Measurements from ENCODE around the gene ANO4.

DNA sequence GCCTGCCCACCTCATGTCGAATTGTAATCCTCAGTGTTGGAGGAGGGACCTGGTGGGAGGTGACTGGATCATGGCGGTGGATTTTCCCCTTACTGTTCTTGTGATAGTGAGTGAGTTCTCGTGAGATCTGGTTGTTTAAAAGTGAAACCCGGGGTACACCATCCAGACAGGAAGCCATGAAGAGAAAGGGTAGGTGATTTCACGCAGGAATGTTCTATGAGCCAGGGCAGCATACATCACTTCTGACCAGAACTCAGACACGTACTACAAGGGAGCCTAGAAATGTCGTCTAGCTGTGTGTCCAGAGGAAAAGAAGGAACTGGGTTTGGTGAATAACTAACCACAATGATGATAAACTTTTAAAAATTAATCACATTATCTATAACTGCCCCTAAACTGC is 80.6 kb downstream of the ANO4 start:
- TF ChIP-seq, protein P1, sequence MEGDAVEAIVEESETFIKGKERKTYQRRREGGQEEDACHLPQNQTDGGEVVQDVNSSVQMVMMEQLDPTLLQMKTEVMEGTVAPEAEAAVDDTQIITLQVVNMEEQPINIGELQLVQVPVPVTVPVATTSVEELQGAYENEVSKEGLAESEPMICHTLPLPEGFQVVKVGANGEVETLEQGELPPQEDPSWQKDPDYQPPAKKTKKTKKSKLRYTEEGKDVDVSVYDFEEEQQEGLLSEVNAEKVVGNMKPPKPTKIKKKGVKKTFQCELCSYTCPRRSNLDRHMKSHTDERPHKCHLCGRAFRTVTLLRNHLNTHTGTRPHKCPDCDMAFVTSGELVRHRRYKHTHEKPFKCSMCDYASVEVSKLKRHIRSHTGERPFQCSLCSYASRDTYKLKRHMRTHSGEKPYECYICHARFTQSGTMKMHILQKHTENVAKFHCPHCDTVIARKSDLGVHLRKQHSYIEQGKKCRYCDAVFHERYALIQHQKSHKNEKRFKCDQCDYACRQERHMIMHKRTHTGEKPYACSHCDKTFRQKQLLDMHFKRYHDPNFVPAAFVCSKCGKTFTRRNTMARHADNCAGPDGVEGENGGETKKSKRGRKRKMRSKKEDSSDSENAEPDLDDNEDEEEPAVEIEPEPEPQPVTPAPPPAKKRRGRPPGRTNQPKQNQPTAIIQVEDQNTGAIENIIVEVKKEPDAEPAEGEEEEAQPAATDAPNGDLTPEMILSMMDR (IDR thresholded peaks at IDR 0.05) = no peak
- TF ChIP-seq EZH2 (IDR thresholded peaks at IDR 0.05; ENCODE audit: borderline replicate concordance, insufficient read depth, low read depth, low read length, poor library complexity, severe bottlenecking) = no peak

All from B cell (primary cell).